Endothelial cell of umbilical vein (primary cell): ENCODE results near the gene CCDC107. TPM values are rescaled to one million over a fixed set of nuclear protein-coding genes. Genes with fewer than 3 reads are reported as not detected.

Experiments used
- BruUV-seq: library from RNA; stranded (reverse); fragments of 400-500 nt; replicated peaks from 2 replicates; lab custom pipeline; 2021; lab: Mats Ljungman, UMichigan
- CTCF ChIA-PET: fragments of 300-600, 350-600 bp; sonication (Branson Sonifier 250); formaldehyde crosslinking; loops from one replicate; lab custom pipeline; 2021; ENCODE audit warnings: antibody characterized with exemption, inconsistent platforms; lab: Charles Lee
- POLR2A ChIA-PET: fragments of 300-600, 350-600 bp; sonication (Branson Sonifier 250); formaldehyde crosslinking; loops from one replicate; lab custom pipeline; 2021; ENCODE audit warnings: antibody characterized with exemption, inconsistent platforms; lab: Charles Lee
- DNase-seq: peaks from one replicate; pipeline ENCODE4 v3.0.0-alpha.2; 2011; ENCODE audit warnings: low read depth, low spot score
- FAIRE-seq: peaks from 2 replicates; lab custom pipeline; 2011; peaks lifted over from hg19 to GRCh38; lab: Jason Lieb, UNC
- H2AFZ ChIP-seq: 2 replicates; pipeline ENCODE4 v1.6.0; 2012; ENCODE audit warnings: low read depth, low read length, control low read depth, inconsistent platforms
- H3K27ac ChIP-seq: 2 replicates; pipeline ENCODE4 v1.5.1; 2011; ENCODE audit warnings: low read depth, mild to moderate bottlenecking, control low read depth, low read length, moderate library complexity; ENCODE audit not compliant: insufficient read depth
- H3K27me3 ChIP-seq, 2 experiments: 2 replicates each; pipeline versions ENCODE4 v1.6.0 to v1.6.1; 2011; ENCODE audit warnings: low read length in 2 of 2, mixed read lengths in 1 of 2; ENCODE audit not compliant: control insufficient read depth in 2 of 2, insufficient read depth in 2 of 2
- H3K36me3 ChIP-seq, 2 experiments: 2 replicates in 1 of 2; 3 replicates in 1 of 2; pipeline ENCODE4 v1.5.1; 2011; ENCODE audit warnings: low read length in 2 of 2, mild to moderate bottlenecking in 1 of 2, moderate library complexity in 1 of 2; ENCODE audit not compliant: control insufficient read depth in 2 of 2, insufficient read depth in 2 of 2; ENCODE audit errors: extremely low read depth in 1 of 2
- H3K4me1 ChIP-seq: 3 replicates; pipeline ENCODE4 v1.5.1; 2011; ENCODE audit warnings: mild to moderate bottlenecking, low read length; ENCODE audit not compliant: control insufficient read depth, insufficient read depth; ENCODE audit errors: extremely low read depth
- H3K4me2 ChIP-seq: 2 replicates; pipeline ENCODE4 v1.6.1; 2011; ENCODE audit warnings: low read length, control low read depth, mixed read lengths; ENCODE audit not compliant: insufficient read depth
- H3K4me3 ChIP-seq, 3 experiments: fragments of 200-600 bp in 1 of 3; sonication (generic), shearing (Covaris generic) in 1 of 3; replicated peaks in 1 of 3; 2 replicates each; pipeline ENCODE4 v1.5.1; 2011 to 2016; ENCODE audit warnings: control low read depth in 3 of 3, low read length in 3 of 3, mild to moderate bottlenecking in 2 of 3, inconsistent platforms in 1 of 3, low read depth in 1 of 3, moderate library complexity in 1 of 3; ENCODE audit not compliant: insufficient read depth in 1 of 3
- H3K79me2 ChIP-seq: 2 replicates; pipeline ENCODE4 v1.6.0; 2012; ENCODE audit warnings: low read length, inconsistent platforms; ENCODE audit not compliant: control insufficient read depth, insufficient read depth
- H3K9ac ChIP-seq: replicated peaks from 2 replicates; pipeline ENCODE3; 2011; ENCODE audit warnings: low read length, control low read depth; ENCODE audit not compliant: insufficient read depth; ENCODE audit errors: extremely low read depth
- H3K9me1 ChIP-seq: replicated peaks from 3 replicates; pipeline ENCODE4 v1.6.0; 2011; ENCODE audit warnings: mild to moderate bottlenecking, low read length; ENCODE audit not compliant: control insufficient read depth, insufficient read depth; ENCODE audit errors: extremely low read depth
- H3K9me3 ChIP-seq: replicated peaks from 2 replicates; pipeline ENCODE4 v1.5.1; 2012; ENCODE audit warnings: low read length, inconsistent platforms; ENCODE audit not compliant: control insufficient read depth, insufficient read depth
- H4K20me1 ChIP-seq: replicated peaks from 2 replicates; pipeline ENCODE3; 2011; ENCODE audit warnings: mild to moderate bottlenecking, low read length; ENCODE audit not compliant: control insufficient read depth, insufficient read depth; ENCODE audit errors: extremely low read depth
- CTCF ChIP-seq, 2 donors: IDR thresholded peaks; 1 replicate in 1 of 2; 2 replicates in 1 of 2; pipeline ENCODE4 v1.5.1; 2011; ENCODE audit warnings: low read length in 2 of 2, mild to moderate bottlenecking in 2 of 2, moderate library complexity in 2 of 2, control low read depth in 1 of 2, inconsistent platforms in 1 of 2, low read depth in 1 of 2; ENCODE audit not compliant: insufficient read depth in 1 of 2; ENCODE audit errors: extremely low read depth in 1 of 2
- EZH2 ChIP-seq: IDR thresholded peaks from 2 replicates; pipeline ENCODE4 v1.6.1; 2012; ENCODE audit warnings: borderline replicate concordance, low read depth, mild to moderate bottlenecking, moderate library complexity, low read length, inconsistent platforms; ENCODE audit not compliant: severe bottlenecking
- FOS ChIP-seq: IDR thresholded peaks from 2 replicates; pipeline ENCODE4 v1.6.1; 2011; ENCODE audit warnings: mild to moderate bottlenecking, low read length, moderate library complexity, borderline replicate concordance; ENCODE audit not compliant: insufficient read depth
- GATA2 ChIP-seq: IDR thresholded peaks from 2 replicates; pipeline ENCODE4 v1.7.0; 2011; ENCODE audit warnings: low read depth, mild to moderate bottlenecking, moderate library complexity, mixed read lengths, low read length; ENCODE audit not compliant: insufficient read length, insufficient read depth
- JUN ChIP-seq: IDR thresholded peaks from 2 replicates; pipeline ENCODE4 v1.6.1; 2011; ENCODE audit warnings: borderline replicate concordance, low read depth; ENCODE audit not compliant: insufficient read length, insufficient read depth
- MAX ChIP-seq: IDR thresholded peaks from 2 replicates; pipeline ENCODE4 v1.6.1; 2011; ENCODE audit not compliant: insufficient read depth, insufficient read length
- MYC ChIP-seq: IDR thresholded peaks from one replicate; pipeline ENCODE4 v1.6.1; 2011; ENCODE audit warnings: mild to moderate bottlenecking, low read depth, low read length
- POLR2A ChIP-seq: IDR thresholded peaks from 2 replicates; pipeline ENCODE4 v1.6.1; 2012; ENCODE audit warnings: low read depth, mild to moderate bottlenecking, control low read depth, low read length
- POLR2AphosphoS5 ChIP-seq: IDR thresholded peaks from 2 replicates; pipeline ENCODE4 v1.6.1; 2012; ENCODE audit warnings: low read depth, mild to moderate bottlenecking, control low read depth, low read length, moderate library complexity; ENCODE audit not compliant: insufficient read depth
- dilution Hi-C: fragments of 300-500 bp; cut with MboI; formaldehyde crosslinking; loops from one replicate; pipeline ENCODE4 v1.15.0; 2019; ENCODE audit warnings: low sequenced_read_pairs; ENCODE audit not compliant: extremely low pct_ligation_motif_present
- intact Hi-C: fragments of 100-400 bp; cut with micrococcal nuclease; formaldehyde crosslinking; loops from one replicate; pipeline ENCODE4 v1.10.0; 2022
- polyA plus RNA-seq, 4 experiments: library from polyadenylated mRNA; depleted of rRNA in 3 of 4; stranded (reverse) in 3 of 4; unstranded in 1 of 4; fragments of >200 nt; gene quantifications; 2 replicates each; pipeline versions ENCODE4 v1.2.1 to v1.2.3, GENCODE V29; 2011 to 2012; ENCODE audit warnings: missing spikeins in 1 of 4
- total RNA-seq: library from RNA; stranded (reverse); gene quantifications from 2 replicates; pipeline ENCODE4 v1.2.3, GENCODE V29; 2021

CCDC107 gene
- total and polyA plus RNA-seq, 2 donors (not counting 3 experiments of a cell fraction or from before 2014, with no cell fraction given) = 13.2 to 16.0 TPM

GRCh38 chr9:35687306-35687705 lies 29.2 kb downstream of the CCDC107 start:
- H3K27me3 ChIP-seq = no peaks in the 10 kb centered on the region
- dilution Hi-C loops (no loop called here), intact Hi-C loops (no loop called here)
- H3K79me2 ChIP-seq = peaks cover 36% of the 10 kb centered on the region
- H3K9me3 ChIP-seq = no peaks in the 10 kb centered on the region
- H3K9me1 ChIP-seq = no peaks in the 10 kb centered on the region
- no peak overlapping the region for H3K9ac ChIP-seq
- H3K4me3 ChIP-seq = no peak overlapping the region
- DNase-seq (no peak), FAIRE-seq (no peak)
- no TSS peak for BruUV-seq
- ChIA-PET POLR2A (interaction anchor here (1.2 kb wide), 1 partner anchor 29 kb away, joined by 4 read pairs; the partner anchor contains the start of genes CCDC107 and RMRP), CTCF (interaction anchor here (2.0 to 13.5 kb wide), 2 partner anchors 10 to 26 kb away, joined by 16 to 227 read pairs; partner anchors contain the start of genes ARHGEF39, CCDC107 and RMRP)
- TF ChIP-seq FOS (no peak), EZH2 (no peak), POLR2A (no peak), MAX (no peak), JUN (no peak), CTCF (IDR thresholded peaks at IDR 0.05; ENCODE audit: extremely low read depth in 1 of 2, insufficient read depth in 1 of 2, low read depth in 1 of 2, low read length in 2 of 2) (no peak), MYC (no peak), GATA2 (no peak), POLR2AphosphoS5 (no peak)
- H2AFZ ChIP-seq = no peak overlapping the region
- H3K4me2 ChIP-seq = no peak overlapping the region
- H3K36me3 ChIP-seq = peaks cover 7 to 24% of the 10 kb centered on the region in 2 experiments
- no peaks in the 10 kb centered on the region for H4K20me1 ChIP-seq
- peaks cover 28% of the 10 kb centered on the region for H3K4me1 ChIP-seq
- H3K27ac ChIP-seq = no peak overlapping the region
